GM13976 (cell line): ENCODE measurements around the gene FCRL6.

Source experiments
- DNase-seq: peaks from one replicate; pipeline ENCODE4 v3.0.0; 2012; ENCODE audit warnings: low spot score
- in situ Hi-C: fragments of 300-500 bp; cut with MboI; formaldehyde crosslinking; loops from one replicate; pipeline ENCODE4 v1.12.0; 2022; ENCODE audit warnings: low sequenced_read_pairs, mixed read lengths, inconsistent platforms; ENCODE audit not compliant: unreplicated experiment
- TF ChIP-seq, protein P1 (sequence below): IDR thresholded peaks from 2 replicates; pipeline ENCODE4 v1.5.1; 2012; ENCODE audit warnings: borderline replicate concordance, mild to moderate bottlenecking; ENCODE audit not compliant: insufficient read depth; ENCODE audit errors: extremely low read depth, missing control alignments, control extremely low read depth

FCRL6 gene

DNA sequence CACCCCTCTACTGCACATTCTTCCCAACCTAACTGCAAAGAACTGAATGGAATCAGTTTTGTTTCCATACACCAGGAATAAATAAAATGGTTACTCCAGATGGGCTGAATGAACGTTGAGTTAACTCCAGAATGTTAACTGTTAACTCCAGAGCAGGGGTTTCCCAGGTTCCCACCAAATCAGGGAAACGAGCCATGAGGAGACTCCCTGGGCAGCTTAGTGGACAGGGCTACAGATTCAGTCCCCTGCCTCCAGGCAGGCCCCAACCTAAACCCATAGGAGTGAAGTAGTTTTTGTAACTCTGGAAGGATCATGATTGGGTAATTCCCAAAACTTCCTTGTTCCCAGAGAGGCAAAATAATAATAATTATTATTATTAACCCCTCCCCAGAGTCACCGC is 46.2 kb downstream of the FCRL6 start:
- no peak for DNase-seq
- in situ Hi-C loops = no loop called here
- TF ChIP-seq, protein P1, sequence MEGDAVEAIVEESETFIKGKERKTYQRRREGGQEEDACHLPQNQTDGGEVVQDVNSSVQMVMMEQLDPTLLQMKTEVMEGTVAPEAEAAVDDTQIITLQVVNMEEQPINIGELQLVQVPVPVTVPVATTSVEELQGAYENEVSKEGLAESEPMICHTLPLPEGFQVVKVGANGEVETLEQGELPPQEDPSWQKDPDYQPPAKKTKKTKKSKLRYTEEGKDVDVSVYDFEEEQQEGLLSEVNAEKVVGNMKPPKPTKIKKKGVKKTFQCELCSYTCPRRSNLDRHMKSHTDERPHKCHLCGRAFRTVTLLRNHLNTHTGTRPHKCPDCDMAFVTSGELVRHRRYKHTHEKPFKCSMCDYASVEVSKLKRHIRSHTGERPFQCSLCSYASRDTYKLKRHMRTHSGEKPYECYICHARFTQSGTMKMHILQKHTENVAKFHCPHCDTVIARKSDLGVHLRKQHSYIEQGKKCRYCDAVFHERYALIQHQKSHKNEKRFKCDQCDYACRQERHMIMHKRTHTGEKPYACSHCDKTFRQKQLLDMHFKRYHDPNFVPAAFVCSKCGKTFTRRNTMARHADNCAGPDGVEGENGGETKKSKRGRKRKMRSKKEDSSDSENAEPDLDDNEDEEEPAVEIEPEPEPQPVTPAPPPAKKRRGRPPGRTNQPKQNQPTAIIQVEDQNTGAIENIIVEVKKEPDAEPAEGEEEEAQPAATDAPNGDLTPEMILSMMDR = no peak

DNA sequence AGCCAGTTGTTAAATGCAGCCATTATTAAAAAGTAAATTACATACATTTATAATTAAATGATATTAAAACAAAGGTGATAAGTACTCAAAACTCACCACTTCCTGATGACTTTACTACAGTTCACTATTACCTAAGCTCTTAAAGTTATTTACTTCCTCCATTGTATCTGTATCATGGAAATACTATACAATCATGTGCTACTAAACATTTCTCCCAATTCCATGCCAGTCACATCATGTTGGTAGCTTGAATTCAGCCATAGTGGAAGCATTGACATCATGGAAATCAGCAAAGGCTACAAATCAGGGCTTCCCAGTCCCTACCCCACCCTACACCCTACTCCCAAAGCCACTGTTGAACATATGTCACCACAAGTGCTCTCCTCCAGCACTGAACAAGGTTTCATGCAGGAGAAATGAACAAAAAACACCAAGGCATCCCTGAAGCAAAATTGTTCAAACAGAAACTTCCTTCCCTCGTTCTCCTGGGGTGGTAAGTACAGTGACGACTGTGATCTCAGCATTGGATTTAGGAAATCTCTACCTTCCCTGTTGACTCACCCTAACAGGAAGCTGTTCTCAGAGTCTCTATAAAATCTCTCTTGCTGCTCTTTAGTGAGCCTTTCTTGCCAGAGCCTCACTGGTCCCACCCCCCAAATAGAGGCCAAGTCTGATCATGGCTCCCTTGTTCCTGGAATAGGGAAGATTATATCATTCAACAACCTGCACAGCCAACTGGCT is 47.6 kb downstream of the FCRL6 start:
- TF ChIP-seq, protein P1 = no peak
- in situ Hi-C loops = no loop called here
- no peak for DNase-seq

DNA sequence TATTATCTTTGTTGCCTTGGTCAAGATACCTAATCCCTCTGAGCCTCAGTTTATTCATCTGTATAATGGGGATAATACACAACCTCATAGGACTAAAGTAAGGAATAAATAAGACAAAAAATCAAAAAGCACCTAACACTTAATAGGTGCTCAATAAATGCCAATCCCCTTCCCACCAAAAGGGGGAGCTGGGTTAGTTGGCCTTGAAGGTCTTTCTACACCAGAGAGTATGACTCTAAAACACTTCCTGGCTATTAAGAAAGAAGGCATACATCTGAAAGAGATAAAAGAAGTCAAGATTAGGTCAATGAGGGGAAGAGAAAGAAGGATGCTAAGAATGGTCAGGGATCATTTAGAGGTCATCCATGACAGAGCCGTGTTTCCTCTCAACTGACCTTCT is 49.2 kb downstream of the FCRL6 start:
- TF ChIP-seq, protein P1 = no peak
- in situ Hi-C loops = no loop called here
- DNase-seq = no peak

DNA sequence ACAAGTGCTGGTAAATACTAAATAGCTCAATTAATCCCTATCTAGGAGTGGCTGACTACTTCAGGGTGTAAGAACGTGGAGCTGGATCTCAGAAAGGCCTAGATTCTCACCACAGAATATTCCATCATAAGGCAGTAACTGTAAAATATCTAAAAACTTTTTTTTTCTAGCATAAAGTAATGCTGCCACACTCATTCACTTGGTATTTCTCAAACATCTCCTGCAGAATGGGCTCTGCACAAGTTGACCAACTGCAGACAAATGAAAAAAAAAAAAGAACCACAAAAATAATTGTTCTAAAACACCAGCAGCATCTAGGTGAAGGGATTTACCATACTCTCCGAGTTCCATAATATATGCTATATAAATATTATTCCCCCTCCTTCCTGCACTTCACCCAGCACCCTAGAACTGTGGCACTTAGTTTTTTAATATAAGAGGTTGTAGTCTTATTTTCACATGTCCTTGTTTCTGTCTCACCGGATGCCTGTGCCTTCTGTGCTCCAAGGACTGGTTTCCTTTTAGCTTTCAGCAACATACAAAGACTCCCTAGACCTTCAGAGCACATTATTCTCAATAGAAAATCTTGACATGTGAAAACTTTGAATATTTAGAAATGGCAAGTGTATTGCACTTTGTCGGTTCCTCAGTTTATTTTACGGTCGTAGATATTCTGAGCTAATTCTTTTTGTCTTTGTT is 51.4 kb downstream of the FCRL6 start:
- in situ Hi-C loops = no loop called here
- TF ChIP-seq, protein P1 = no peak
- DNase-seq = no peak

DNA sequence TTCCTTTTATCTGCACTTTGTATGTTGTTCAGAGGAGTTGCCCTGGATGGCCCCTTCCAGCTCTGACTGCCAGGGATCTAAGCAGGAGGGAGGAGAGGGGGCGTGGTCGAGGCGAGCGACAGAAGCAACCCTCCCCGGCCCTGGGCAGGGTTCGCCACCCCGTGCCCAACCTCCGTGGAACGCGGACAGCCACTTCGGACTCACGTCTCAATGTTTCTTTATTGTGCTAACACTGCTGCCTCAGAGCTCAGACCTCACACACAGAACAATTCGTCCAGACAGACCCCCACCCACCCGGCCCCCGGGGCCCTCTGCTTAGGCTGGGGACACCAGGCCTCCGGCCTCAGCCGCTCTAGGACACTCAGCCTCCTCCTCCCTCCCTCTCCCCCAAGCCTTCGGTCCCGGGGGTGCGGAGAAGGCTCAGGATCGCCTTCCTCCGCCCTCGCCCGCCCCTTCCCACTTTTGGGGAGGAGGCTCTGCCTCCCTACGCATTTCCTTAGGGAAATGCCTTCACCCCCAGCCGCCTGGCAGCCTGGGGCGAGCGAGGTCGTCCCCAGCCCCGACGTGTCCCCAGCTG is 52.0 kb downstream of the FCRL6 start:
- TF ChIP-seq, protein P1 = no peak
- no peak for DNase-seq
- in situ Hi-C loops = no loop called here

DNA sequence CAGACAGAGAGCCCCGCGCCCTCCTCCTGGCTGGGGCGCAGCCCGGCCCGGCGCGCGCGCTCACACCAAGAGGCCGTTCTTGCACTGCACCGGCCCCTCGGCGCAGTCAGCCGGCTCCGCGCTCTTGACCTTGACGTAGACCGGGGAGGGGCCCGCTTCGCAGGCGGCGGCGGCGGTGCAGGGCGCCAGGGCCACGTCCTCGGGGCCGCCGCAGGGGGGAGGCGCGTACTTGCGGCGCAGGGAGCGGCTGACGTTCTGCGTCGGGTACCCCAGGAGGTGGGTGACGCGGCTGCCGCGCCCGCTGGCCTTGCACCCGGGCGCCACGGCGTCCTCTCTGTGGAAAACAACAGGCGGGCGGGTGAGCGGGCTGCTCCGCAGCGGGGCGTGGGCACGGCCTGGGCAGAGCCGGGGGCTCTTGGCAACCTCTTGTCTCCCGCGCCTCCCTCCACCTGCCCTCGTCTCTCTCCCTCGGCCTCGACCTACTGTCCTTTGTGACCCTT is 52.6 kb downstream of the FCRL6 start:
- DNase-seq = peak; percentile 78
- in situ Hi-C loops = no loop called here
- TF ChIP-seq, protein P1 = no peak
